Gastrocnemius medialis (tissue), 4 donors: ENCODE data around the gene MCF2L.

Source experiments
- CTCF ChIP-seq, 5 experiments: fragments of 450-650 bp in 3 of 5; fragments of 200-600 bp in 2 of 5; sonication (generic) in 2 of 5; IDR thresholded peaks in 4 of 5; conservative IDR thresholded peaks in 1 of 5; 1 replicate in 4 of 5; 2 replicates in 1 of 5; pipeline ENCODE4 v1.5.1; 2016 to 2019; ENCODE audit warnings: antibody characterized with exemption in 5 of 5, mild to moderate bottlenecking in 3 of 5, moderate library complexity in 3 of 5
- POLR2A ChIP-seq, 2 donors: fragments of 450-650 bp; IDR thresholded peaks; one replicate each; pipeline ENCODE4 v1.6.1; 2017; ENCODE audit warnings: antibody characterized with exemption in 2 of 2, mild to moderate bottlenecking in 2 of 2, moderate library complexity in 2 of 2

GRCh38 chr13:112953591-112954487 lies 15.2 kb upstream of the MCF2L start:
- TF ChIP-seq POLR2A (IDR thresholded peaks at IDR 0.05): no peak
- TF ChIP-seq CTCF (IDR thresholded peaks at IDR 0.05 in 4 of 5, conservative IDR thresholded peaks at IDR 0.05 in 1 of 5): no peak
